T1000 (cell line): ENCODE data around the gene SGSH.
"Not testable (repeated sequence)": the region's sequence is repeated elsewhere in the genome, so short reads cannot be mapped to it uniquely, and the experiment has no call there.

Source experiments
- DNase-seq: peaks from one replicate; lab custom pipeline; 2025; ENCODE audit warnings: mixed read lengths; lab: John Stamatoyannopoulos, UW

SGSH gene

GRCh38 chr17:80220054-80220735 is at the start of gene SGSH, which contains the start of gene SLC26A11:
Gene SGSH (minus strand): TSS chr17:80220333. CDS start chr17:80220313, 20 bp downstream.
Gene SLC26A11 (plus strand): TSS chr17:80220427. CDS start chr17:80221561, 1,134 bp downstream.
- DNase-seq: peak; percentile 59

- DNase-seq: no peak
Observed at GRCh38 chr17:80269405-80269807, 49.3 kb upstream of the SGSH start.

GRCh38 chr17:80268427-80268826 is 48.3 kb upstream of the SGSH start:
- DNase-seq: no peak

- no peak for DNase-seq
Observed at GRCh38 chr17:80267391-80267790, 47.3 kb upstream of the SGSH start.

GRCh38 chr17:80265205-80266068 is 45.3 kb upstream of the SGSH start:
- DNase-seq: no peak

GRCh38 chr17:80264205-80265075 is 44.3 kb upstream of the SGSH start:
- no peak for DNase-seq

- DNase-seq: no peak
Observed at GRCh38 chr17:80263253-80264204, 43.4 kb upstream of the SGSH start.

GRCh38 chr17:80262775-80263244 is 42.7 kb upstream of the SGSH start:
- DNase-seq: no peak

- DNase-seq: no peak
Observed at GRCh38 chr17:80262291-80262690, 42.2 kb upstream of the SGSH start.

- DNase-seq: no peak
Observed at GRCh38 chr17:80261895-80262279, 41.8 kb upstream of the SGSH start.

GRCh38 chr17:80261159-80261894 is 41.2 kb upstream of the SGSH start:
- DNase-seq: no peak

- DNase-seq: peak; percentile 11
Observed at GRCh38 chr17:80260791-80261158, 40.6 kb upstream of the SGSH start, which contains the start of gene RNF213. Gene RNF213 (plus strand): TSS chr17:80260852. CDS start chr17:80263682, 2,830 bp downstream.

GRCh38 chr17:80260069-80260535 is 40.0 kb upstream of the SGSH start:
- peak; percentile 68 for DNase-seq

GRCh38 chr17:80259457-80260068 is 39.4 kb upstream of the SGSH start:
- no peak for DNase-seq

- DNase-seq: not testable (repeated sequence)
Observed at GRCh38 chr17:80258296-80258695, 38.2 kb upstream of the SGSH start.

- DNase-seq: no peak
Observed at GRCh38 chr17:80257716-80258213, 37.6 kb upstream of the SGSH start.

GRCh38 chr17:80256034-80256350 is 35.9 kb upstream of the SGSH start:
- no peak for DNase-seq

- peak; percentile 64 for DNase-seq
Observed at GRCh38 chr17:80254396-80255251, 34.5 kb upstream of the SGSH start.
